Sigmoid colon (tissue), 7 donors: ENCODE measurements around the gene ANKS1A. TPM values are rescaled to one million over a fixed set of nuclear protein-coding genes. Genes with fewer than 3 reads are reported as not detected.

ENCODE experiments used
- DNase-seq: peaks from one replicate; pipeline ENCODE4 v3.0.0-alpha.2; 2019
- H3K27ac ChIP-seq, 4 donors: fragments of 200-600 bp; sonication (generic); one replicate each; pipeline ENCODE4 v1.5.1; 2016 to 2019; ENCODE audit warnings: mild to moderate bottlenecking in 1 of 4
- H3K27me3 ChIP-seq, 3 donors: fragments of 200-600 bp; sonication (generic); one replicate each; pipeline ENCODE4 v1.5.1; 2019; ENCODE audit warnings: mild to moderate bottlenecking in 1 of 3
- H3K36me3 ChIP-seq, 4 donors: fragments of 200-600 bp; sonication (generic); one replicate each; pipeline ENCODE4 v1.5.1; 2016 to 2019
- H3K4me1 ChIP-seq, 4 donors: fragments of 200-600 bp; sonication (generic); one replicate each; pipeline ENCODE4 v1.5.1; 2017 to 2019
- H3K4me3 ChIP-seq, 4 donors: fragments of 200-600 bp; sonication (generic); one replicate each; pipeline ENCODE4 v1.5.1; 2017 to 2019; ENCODE audit warnings: mild to moderate bottlenecking in 2 of 4, moderate library complexity in 1 of 4
- H3K9me3 ChIP-seq, 4 donors: fragments of 200-600 bp in 3 of 4; sonication (generic) in 3 of 4; one replicate each; pipeline versions ENCODE4 v1.5.1 to v1.6.1; 2013 to 2019
- EP300 ChIP-seq, 4 donors: sonication (generic); formaldehyde crosslinking; IDR thresholded peaks; one replicate each; pipeline ENCODE4 v1.6.1; 2017; ENCODE audit warnings: antibody characterized with exemption in 4 of 4
- POLR2A ChIP-seq, 2 donors: fragments of 450-650 bp; IDR thresholded peaks; one replicate each; pipeline ENCODE4 v1.6.1; 2016; ENCODE audit warnings: antibody characterized with exemption in 2 of 2, mild to moderate bottlenecking in 2 of 2, moderate library complexity in 2 of 2
- POLR2AphosphoS5 ChIP-seq, 4 donors: sonication (generic); formaldehyde crosslinking; IDR thresholded peaks; one replicate each; pipeline ENCODE4 v1.6.1; 2017; ENCODE audit warnings: antibody characterized with exemption in 4 of 4
- WGBS, 2 donors: extraction: QIAGEN DNeasy Blood & Tissue Kit; methylation state at CpG; one replicate each; pipeline ENCODE4 v1.1.7; 2013; 5-methylcytosine and 5-hydroxymethylcytosine counted together
- intact Hi-C: fragments of 100-400 bp; cut with DNase I; formaldehyde crosslinking; loops from one replicate; pipeline ENCODE4 v1.15.1; 2023
- polyA plus RNA-seq, 3 donors: library from polyadenylated mRNA; stranded (reverse); fragments of 200-250 nt; gene quantifications; one replicate each; pipeline ENCODE4 v1.2.3, GENCODE V29; 2013
- total RNA-seq, 4 donors: library from RNA; depleted of rRNA; stranded (reverse); fragments of >200 nt; gene quantifications; one replicate each; pipeline ENCODE4 v1.1.0, GENCODE V29; 2016
- TF ChIP-seq, protein P1 (sequence below), 4 experiments: fragments of 450-650 bp in 3 of 4; fragments of 200-600 bp in 1 of 4; IDR thresholded peaks; one replicate each; pipeline ENCODE4 v1.5.1; 2016 to 2019; ENCODE audit warnings: antibody characterized with exemption in 4 of 4, mild to moderate bottlenecking in 3 of 4, moderate library complexity in 2 of 4
- donor health status: healthy with polysubstance abuse.
- donor health status: Bipolar disorder and iron deficiency.
- donor health status: healthy.

Gene ANKS1A
- total and polyA plus RNA-seq, 7 donors: 9.0 to 60.1 (median 37.8) TPM

DNA sequence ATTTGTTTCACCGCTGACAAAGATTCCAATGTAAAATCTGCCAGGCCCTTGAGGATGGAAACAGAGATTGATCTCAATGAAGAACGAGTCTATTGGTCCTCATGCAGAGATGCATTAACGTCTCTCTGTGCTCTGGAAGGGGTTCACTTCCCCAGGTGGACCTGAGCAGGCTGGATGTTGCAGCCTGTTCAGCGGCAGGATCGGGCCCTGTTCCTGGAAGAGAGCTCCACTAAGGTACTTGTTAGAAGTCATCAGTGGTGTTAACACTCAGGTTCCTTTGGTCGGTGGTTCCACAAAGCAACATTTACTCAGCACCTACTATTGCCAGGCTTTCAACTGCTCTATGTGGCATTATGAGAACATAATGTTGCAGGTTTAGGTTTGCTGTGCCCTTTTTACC lies 144.6 kb downstream of the ANKS1A start:
- 93 to 95% methylated on average over 6 of the region's 6 CpGs for WGBS, 2 donors
- Histone ChIP-seq H3K4me1 (peaks cover 0 to 89% (median 80%) of the 10 kb centered on the region in 4 donors), H3K27me3 (no peaks in the 10 kb centered on the region), H3K27ac (peak overlapping the region; percentile 74 to 95 (median 85)), H3K4me3 (no peak overlapping the region), H3K36me3 (peaks cover 0 to 9% (median 4%) of the 10 kb centered on the region in 4 donors), H3K9me3 (no peaks in the 10 kb centered on the region)
- no peak for TF ChIP-seq POLR2A (IDR thresholded peaks at IDR 0.05)
- TF ChIP-seq, protein P1, sequence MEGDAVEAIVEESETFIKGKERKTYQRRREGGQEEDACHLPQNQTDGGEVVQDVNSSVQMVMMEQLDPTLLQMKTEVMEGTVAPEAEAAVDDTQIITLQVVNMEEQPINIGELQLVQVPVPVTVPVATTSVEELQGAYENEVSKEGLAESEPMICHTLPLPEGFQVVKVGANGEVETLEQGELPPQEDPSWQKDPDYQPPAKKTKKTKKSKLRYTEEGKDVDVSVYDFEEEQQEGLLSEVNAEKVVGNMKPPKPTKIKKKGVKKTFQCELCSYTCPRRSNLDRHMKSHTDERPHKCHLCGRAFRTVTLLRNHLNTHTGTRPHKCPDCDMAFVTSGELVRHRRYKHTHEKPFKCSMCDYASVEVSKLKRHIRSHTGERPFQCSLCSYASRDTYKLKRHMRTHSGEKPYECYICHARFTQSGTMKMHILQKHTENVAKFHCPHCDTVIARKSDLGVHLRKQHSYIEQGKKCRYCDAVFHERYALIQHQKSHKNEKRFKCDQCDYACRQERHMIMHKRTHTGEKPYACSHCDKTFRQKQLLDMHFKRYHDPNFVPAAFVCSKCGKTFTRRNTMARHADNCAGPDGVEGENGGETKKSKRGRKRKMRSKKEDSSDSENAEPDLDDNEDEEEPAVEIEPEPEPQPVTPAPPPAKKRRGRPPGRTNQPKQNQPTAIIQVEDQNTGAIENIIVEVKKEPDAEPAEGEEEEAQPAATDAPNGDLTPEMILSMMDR (IDR thresholded peaks at IDR 0.05): no peak
- TF ChIP-seq EP300 (IDR thresholded peaks at IDR 0.05): no peak
- TF ChIP-seq POLR2AphosphoS5 (IDR thresholded peaks at IDR 0.05): no peak
- intact Hi-C loops: loop anchor here (10.0 kb wide), 1 partner anchor 561 kb away; no protein-coding TSS in a partner anchor
- no peak for DNase-seq

DNA sequence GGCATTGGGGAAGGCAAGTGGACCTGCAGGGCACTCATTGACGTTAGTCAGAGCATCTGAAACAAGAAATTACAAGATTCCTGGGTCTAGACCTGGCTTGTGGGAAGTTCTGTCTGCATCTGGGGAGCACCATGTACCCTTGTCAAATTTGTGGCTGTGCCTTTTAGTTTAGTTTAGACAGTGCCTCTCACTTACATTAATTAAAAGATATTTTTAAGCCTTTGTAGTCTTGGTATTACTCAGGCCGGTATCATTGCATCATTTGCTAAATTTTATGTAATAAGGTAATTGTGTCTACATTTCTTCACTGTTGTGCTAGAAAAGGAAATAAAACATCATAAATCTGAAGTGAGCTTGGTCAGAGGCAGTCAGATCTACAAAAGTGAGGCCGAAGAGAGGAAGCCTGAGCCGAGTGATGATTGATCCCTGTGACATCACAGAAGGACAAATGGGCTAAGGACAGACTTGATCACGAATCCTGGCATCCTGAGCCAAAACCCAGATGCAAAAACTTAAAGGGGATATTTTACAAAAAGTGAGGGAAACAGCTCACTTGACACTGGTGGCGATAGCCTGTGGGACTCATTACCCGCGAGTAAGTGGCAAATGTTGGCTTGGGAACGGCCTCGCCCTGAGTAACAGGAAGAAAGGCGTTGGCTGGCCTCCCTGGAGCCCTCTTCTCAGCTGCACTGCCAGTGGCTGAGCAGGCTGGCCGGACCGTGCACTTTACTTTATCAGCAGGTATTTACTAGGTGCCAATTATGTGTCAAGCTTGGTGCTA lies 145.5 kb downstream of the ANKS1A start:
- Histone ChIP-seq H3K36me3 (peaks cover 0 to 10% (median 4%) of the 10 kb centered on the region in 4 donors), H3K27ac (peak overlapping the region; percentile 74 to 95 (median 85)), H3K4me3 (no peak overlapping the region), H3K27me3 (no peaks in the 10 kb centered on the region), H3K4me1 (peaks cover 0 to 85% (median 84%) of the 10 kb centered on the region in 4 donors), H3K9me3 (no peaks in the 10 kb centered on the region)
- intact Hi-C loops: loop anchor here (10.0 kb wide), 1 partner anchor 560 kb away; no protein-coding TSS in a partner anchor
- TF ChIP-seq EP300 (IDR thresholded peaks at IDR 0.05) (peak in 2 of 4 donors; percentile 51 to 89), POLR2AphosphoS5 (IDR thresholded peaks at IDR 0.05) (peak in 3 of 4 donors; percentile 27 to 60 (median 39)), POLR2A (IDR thresholded peaks at IDR 0.05) (no peak)
- TF ChIP-seq, protein P1 (IDR thresholded peaks at IDR 0.05): no peak
- WGBS, 2 donors: 31 to 53% methylated on average over 13 of the region's 13 CpGs
- DNase-seq: no peak

DNA sequence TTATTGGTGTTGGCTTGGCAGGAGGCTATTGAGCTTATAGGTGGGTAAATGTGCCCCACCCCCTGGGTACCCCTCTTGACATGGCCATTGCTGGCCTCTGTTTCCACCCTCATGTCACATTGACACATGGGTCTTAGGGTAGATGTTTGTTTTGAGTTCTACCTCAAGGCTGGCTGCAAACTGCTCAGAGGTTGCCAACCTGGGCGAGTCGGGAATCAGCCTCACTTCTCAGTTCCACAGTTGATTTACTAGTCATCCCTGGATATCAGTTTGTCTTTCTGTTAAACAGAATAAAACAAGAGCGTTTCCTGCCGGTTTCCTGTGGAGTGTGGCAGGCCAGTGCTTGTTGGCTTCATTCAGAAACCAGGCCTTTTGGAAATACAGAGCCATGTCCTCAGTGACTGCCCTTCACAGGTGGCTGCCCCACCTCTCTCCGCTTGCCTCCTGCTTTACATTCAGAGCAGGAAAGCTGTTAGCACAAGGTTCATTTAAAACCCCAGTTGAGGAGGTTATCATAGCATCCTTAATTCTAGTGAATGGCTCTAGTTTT lies 146.5 kb downstream of the ANKS1A start:
- H3K36me3 ChIP-seq: peaks cover 0 to 10% (median 4%) of the 10 kb centered on the region in 4 donors
- DNase-seq: no peak
- peak overlapping the region; percentile 74 to 95 (median 85) for H3K27ac ChIP-seq
- 42 to 53% methylated on average over 5 of the region's 5 CpGs for WGBS, 2 donors
- TF ChIP-seq EP300 (IDR thresholded peaks at IDR 0.05): no peak
- TF ChIP-seq, protein P1 (IDR thresholded peaks at IDR 0.05): no peak
- TF ChIP-seq POLR2AphosphoS5 (IDR thresholded peaks at IDR 0.05): no peak
- TF ChIP-seq POLR2A (IDR thresholded peaks at IDR 0.05): no peak
- intact Hi-C loops: loop anchor here (10.0 kb wide), 1 partner anchor 559 kb away; no protein-coding TSS in a partner anchor
- H3K4me3 ChIP-seq: no peak overlapping the region
- H3K4me1 ChIP-seq: peaks cover 0 to 95% (median 93%) of the 10 kb centered on the region in 4 donors
- no peaks in the 10 kb centered on the region for H3K27me3 ChIP-seq
- no peaks in the 10 kb centered on the region for H3K9me3 ChIP-seq

DNA sequence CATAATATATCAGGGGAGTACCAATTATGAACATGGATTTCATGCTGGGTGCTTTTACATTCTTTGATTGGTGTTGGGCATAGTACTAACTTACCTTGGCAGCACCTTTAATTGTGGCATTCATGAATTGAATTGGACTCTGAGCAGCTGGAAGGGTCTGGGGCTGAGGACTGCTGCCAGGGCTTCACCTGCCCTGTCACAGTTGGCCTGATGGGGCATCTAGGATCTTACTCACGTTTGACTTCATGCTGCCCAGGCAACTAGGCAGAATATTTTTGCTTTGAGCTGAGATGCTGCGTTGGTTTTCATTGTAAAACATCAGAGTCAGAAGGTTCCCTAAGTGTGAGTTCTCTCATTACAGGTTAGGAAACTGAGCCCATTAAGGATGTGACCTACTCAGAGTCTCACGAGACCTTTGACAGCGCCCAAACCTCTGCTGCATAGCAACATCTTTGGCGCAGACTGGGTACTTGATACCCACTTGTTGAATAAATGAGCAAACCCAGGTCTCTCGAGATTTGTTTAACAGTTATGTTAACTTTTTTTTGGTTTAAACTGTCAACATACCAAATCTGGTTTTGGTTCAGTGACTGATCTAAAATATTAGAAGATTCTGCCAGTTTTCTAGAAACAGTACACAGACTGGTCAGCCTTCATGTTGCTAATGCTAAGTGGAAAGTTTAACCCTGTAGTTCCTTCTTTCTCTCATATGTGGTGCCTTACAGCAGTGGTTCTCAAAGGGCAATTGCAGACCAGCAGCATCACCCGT lies 147.2 kb downstream of the ANKS1A start:
- intact Hi-C loops: loop anchor here (10.0 kb wide), 1 partner anchor 559 kb away; no protein-coding TSS in a partner anchor
- Histone ChIP-seq H3K4me1 (peaks cover 0 to 97% (median 95%) of the 10 kb centered on the region in 4 donors), H3K36me3 (peaks cover 0 to 10% (median under 1%) of the 10 kb centered on the region in 4 donors), H3K4me3 (no peak overlapping the region), H3K27ac (peak overlapping the region; percentile 74 to 95 (median 85)), H3K27me3 (no peaks in the 10 kb centered on the region), H3K9me3 (no peaks in the 10 kb centered on the region)
- TF ChIP-seq EP300 (IDR thresholded peaks at IDR 0.05): no peak
- TF ChIP-seq POLR2A (IDR thresholded peaks at IDR 0.05): no peak
- no peak for TF ChIP-seq POLR2AphosphoS5 (IDR thresholded peaks at IDR 0.05)
- TF ChIP-seq, protein P1 (IDR thresholded peaks at IDR 0.05): no peak
- 66 to 78% methylated on average over 7 of the region's 7 CpGs for WGBS, 2 donors
- no peak for DNase-seq
